HG03159 (cell line): ENCODE measurements around the gene FBLIM1.

Experiments used
- ATAC-seq: cut with Tn5 transposase; IDR thresholded peaks from one replicate; pipeline ENCODE4 v1.9.1; 2021; ENCODE audit warnings: mild to moderate bottlenecking, moderate library complexity; ENCODE audit not compliant: unreplicated experiment

FBLIM1 gene

GRCh38 chr1:15747378-15747777 is 11.2 kb upstream of the FBLIM1 start:
- no peak for ATAC-seq

GRCh38 chr1:15748264-15748663 is 10.3 kb upstream of the FBLIM1 start:
- ATAC-seq, result no peak

GRCh38 chr1:15748690-15749398 is 9.8 kb upstream of the FBLIM1 start:
- ATAC-seq, result no peak

- ATAC-seq, result no peak
Measured at GRCh38 chr1:15749399-15750291, 8.9 kb upstream of the FBLIM1 start.

GRCh38 chr1:15750924-15751323 is 7.7 kb upstream of the FBLIM1 start:
- no peak for ATAC-seq

GRCh38 chr1:15751717-15752116 is 6.9 kb upstream of the FBLIM1 start:
- ATAC-seq, result no peak

- ATAC-seq, result no peak
Measured at GRCh38 chr1:15753776-15754175, 4.8 kb upstream of the FBLIM1 start.

GRCh38 chr1:15755021-15755645 is 3.5 kb upstream of the FBLIM1 start:
- ATAC-seq, result no peak

- no peak for ATAC-seq
Measured at GRCh38 chr1:15755646-15756040, 3.0 kb upstream of the FBLIM1 start.

GRCh38 chr1:15756143-15757015 is 2.2 kb upstream of the FBLIM1 start:
- ATAC-seq, result no peak

- ATAC-seq, result no peak
Measured at GRCh38 chr1:15757016-15757543, 1.5 kb upstream of the FBLIM1 start.

- no peak for ATAC-seq
Measured at GRCh38 chr1:15757575-15758342, 836 bp upstream of the FBLIM1 start.

- ATAC-seq, result no peak
Measured at GRCh38 chr1:15758953-15759661, 512 bp downstream of the FBLIM1 start.

- no peak for ATAC-seq
Measured at GRCh38 chr1:15760520-15761211, 2.1 kb downstream of the FBLIM1 start.

GRCh38 chr1:15761366-15762128 is 3.0 kb downstream of the FBLIM1 start:
- ATAC-seq, result no peak

GRCh38 chr1:15762546-15762945 is 4.0 kb downstream of the FBLIM1 start:
- ATAC-seq, result no peak

- no peak for ATAC-seq
Measured at GRCh38 chr1:15764269-15764764, 5.7 kb downstream of the FBLIM1 start.

GRCh38 chr1:15764890-15765289 is 6.3 kb downstream of the FBLIM1 start:
- no peak for ATAC-seq
